GM19467 (cell line): ENCODE results near the gene EPB42.
"Not testable (repeated sequence)": the region's sequence is repeated elsewhere in the genome, so short reads cannot be mapped to it uniquely, and the experiment has no call there.

Source experiments
- ATAC-seq: cut with Tn5 transposase; IDR thresholded peaks from one replicate; pipeline ENCODE4 v1.9.1; 2021; ENCODE audit warnings: mild to moderate bottlenecking, moderate library complexity; ENCODE audit not compliant: unreplicated experiment

The EPB42 gene

DNA sequence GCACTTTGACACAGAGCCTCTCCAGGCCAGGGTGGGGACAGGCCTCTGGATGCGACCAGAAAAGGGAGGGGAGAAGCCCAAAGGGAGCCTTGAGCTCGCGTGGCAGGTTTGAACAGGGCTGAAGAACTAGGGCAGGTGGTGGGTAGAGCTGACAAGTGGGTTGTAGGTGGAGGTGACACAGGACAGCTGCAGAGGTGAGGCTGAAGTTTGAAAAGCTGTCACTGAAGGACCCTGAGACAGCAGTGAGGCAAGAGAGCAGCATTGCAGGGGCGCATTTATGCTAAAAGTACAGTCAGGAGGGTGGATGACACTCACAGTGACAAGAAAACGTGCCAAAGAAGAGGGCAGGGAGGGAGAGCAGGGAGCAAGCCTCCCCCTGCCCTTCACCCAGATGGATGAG lies 21.8 kb upstream of the EPB42 start:
- ATAC-seq = no peak

GRCh38 chr15:43241100-43241499 lies 20.3 kb upstream of the EPB42 start:
- no peak for ATAC-seq

DNA sequence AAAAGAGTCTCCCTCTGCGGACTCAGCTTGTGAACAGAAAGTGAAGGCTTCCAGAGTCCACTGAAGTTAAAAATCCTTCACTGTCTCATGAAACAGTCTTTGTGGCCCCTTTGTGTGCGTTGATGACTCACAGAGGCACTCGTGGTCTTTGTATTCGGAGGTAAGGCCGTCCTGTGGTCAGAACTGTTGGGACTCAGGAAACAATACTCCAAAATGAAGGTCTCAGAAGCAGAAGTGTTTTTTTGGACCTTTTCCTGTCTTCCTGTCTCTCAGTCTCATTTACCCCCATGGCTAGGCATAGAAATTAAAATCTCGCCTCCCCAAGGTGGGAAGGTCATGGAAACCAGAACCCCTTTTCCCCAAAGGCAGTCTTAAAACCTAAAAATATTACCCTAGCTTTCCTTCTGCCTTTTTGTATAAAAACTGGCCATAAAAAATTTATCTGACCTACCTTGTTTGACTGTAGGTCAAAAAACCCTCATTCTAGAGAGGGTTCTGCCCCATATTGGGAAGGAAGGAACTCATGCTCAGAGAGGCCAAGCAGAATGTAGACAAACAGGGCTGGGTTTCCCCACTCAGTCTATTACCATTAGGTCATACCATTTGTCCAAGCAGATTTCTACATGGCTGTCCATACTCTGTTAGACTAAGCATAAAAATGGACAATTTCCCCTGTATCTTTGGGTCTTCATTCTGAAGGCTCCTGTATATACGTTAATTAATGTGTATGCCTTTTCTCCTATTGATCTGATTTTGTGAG lies 19.1 kb upstream of the EPB42 start:
- no peak for ATAC-seq

GRCh38 chr15:43238671-43239131 lies 17.9 kb upstream of the EPB42 start:
- ATAC-seq = no peak

- ATAC-seq = no peak
Measured at GRCh38 chr15:43237842-43238470, 17.1 kb upstream of the EPB42 start.

DNA sequence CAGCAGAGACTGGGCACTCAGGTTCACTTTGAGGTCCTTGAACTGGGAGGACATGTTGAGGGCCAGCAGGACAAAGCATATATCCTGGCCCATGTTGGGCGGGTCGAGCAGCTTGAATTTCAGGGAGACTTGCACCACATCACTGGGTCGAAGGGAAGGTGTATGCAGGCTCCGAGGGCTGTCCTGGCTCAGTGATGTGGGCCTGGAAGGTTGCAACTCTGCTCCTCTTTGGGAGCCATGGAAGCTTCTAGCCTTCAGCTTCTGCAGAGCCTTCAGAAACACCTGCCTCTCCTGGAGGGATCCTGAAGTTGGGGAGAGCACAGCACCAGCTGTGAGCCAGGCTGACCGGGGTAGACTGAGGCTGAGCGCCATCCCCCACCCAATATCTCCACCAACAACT lies 14.7 kb upstream of the EPB42 start:
- ATAC-seq = no peak

DNA sequence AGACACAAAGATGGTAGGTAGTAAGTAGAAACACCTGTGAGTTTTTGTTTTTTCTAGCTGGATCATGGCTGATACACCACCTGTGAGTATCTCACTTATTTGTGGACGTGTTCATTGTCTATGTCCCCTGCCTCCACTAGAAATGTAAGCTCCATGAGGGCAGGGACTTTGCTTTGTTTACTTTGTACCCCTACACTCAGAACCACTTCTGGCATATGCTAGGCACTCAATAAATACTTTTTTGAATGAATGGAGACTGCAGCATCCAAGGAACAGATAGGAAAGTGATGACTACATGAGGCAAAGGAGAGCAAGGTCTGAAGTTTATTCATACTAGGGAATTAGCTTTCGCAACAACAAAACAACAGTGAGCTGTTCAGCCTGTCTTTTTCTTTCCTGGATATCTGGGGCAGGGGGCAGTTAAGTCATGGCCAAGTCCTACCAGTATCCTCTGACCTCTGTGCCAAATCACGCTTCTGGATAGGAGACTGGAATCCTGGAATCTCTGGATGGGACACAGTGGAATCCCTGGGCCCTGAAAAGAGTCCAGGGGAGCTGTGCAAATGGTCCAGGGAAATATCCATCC lies 11.6 kb upstream of the EPB42 start:
- ATAC-seq = no peak

DNA sequence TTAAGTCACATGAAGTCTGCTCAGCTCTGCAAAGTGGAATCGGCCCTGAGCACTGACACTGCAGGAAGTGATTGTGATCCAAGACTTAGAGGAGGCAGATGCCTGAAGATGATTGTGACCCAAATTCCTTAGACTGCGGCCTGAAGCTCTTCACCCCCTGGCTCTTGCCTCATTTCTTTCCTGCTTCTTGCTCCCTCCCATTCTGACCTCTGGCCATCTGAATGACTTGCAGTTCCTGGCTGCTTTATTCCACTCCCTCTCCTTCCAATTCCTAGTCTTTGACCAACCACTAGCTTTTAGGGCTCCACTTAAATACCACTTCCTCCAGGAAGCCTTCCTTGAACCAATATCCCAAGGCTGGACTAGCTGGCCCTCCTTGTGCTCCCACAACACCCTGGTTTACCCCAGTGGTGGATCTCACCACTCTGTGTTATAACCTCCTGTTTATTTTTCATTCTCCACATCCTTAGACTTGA lies 9.9 kb upstream of the EPB42 start:
- no peak for ATAC-seq

GRCh38 chr15:43229977-43230376 lies 9.2 kb upstream of the EPB42 start:
- no peak for ATAC-seq

DNA sequence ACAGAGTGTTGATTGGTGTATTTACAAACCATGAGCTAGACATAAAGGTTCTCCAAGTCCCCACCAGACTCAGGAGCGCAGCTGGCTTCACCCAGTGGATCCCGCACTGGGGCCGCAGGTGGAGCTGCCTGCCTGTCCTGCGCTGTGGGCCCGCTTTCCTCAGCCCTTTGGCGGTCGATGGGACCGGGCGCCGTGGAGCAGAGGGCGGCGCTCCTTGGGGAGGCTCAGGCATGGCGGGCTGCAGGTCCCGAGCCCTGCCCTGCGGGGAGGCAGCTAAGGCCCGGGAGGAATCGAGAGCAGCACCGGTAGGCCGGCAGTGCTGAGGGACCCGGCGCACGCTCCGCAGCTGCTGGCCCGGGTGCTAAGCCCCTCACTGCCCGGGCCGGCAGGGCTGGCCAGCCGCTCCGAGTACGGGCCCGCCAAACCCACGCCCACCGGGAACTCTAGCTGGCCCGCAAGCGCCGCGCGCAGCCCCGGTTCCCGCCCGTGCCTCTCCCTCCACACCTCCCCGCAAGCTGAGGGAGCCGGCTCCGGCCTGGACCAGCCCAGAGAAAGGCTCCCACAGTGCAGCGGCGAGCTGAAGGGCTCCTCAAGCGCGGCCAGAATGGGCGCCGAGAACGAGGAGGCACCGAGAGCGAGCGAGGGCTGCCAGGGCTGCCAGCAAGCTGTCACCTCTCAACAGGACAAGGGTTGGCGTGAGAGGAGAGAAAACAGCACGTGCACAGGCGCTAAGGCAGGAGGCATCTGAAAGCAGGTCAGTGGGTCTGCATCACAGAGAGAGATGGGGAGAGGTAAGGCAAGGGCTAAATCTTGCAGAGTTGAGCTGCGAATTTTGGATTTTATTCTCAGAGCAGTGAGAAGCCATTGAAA lies 5.9 kb upstream of the EPB42 start:
- no peak for ATAC-seq

DNA sequence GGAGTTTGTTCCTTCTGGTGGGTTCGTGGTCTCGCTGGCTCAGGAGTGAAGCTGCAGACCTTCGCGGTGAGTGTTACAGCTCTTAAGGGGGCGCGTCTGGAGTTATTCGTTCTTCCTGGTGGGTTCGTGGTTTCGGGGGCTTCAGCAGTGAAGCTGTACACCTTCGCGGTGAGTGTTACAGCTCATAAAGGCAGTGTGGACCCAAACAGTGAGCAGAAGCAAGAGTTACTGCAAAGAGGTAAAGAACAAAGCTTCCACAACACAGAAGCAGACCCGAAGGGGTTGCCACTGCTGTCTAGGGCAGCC lies 5.1 kb upstream of the EPB42 start:
- ATAC-seq = not testable (repeated sequence)

DNA sequence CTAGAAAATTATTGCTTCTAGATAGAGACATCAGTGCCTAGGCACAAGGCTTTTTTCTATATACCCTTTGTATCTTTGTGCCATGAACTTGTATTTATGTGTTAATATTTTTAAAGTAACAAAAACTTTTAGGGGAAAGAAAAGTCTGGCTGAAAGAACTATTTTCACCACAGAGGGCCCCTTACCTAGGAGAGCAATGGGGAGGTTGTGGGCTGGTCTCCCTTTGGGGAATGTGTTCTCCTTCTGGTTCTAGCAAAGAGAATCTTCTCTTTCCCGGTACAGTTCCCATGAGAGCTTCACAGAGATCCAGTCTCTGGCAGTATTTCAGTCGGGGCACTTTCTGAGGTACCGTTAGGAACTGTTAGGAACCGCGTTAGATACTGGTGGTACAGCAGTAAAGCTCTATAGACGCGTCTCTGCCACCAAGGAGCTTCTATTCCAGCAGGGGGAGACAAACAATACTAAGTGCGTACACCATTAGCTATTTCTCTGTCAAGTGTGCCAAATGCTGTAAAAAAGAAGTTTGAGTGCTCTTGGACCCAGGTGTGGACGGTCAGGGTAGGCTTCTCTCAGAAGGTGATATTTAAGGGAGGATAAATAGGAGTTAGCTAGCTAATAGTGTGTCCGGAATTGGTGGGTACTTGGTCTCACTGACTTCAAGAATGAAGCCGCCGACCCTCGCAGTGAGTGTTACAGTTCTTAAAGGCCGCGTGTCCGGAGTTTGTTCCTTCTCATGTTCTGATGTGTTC lies 4.6 kb upstream of the EPB42 start:
- ATAC-seq = no peak

DNA sequence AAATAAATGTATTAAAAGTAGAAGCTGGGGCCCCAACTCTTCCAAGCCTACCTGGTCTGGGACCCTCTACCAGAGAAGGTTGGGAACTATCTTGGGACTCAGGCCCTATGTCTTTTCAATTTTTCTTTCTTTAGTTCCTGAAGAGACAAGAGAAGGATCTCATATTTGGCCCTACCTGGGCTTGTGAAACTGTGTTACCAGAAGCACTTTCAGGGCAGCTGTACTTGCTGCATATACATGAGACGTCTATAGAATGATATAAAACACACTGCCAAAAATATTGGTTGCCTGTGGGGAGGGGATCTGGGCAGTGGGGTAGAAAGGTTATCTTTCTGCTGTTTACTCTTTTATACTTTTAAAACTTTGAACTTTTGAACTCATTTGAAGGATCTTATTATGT lies 604 bp upstream of the EPB42 start:
- no peak for ATAC-seq

DNA sequence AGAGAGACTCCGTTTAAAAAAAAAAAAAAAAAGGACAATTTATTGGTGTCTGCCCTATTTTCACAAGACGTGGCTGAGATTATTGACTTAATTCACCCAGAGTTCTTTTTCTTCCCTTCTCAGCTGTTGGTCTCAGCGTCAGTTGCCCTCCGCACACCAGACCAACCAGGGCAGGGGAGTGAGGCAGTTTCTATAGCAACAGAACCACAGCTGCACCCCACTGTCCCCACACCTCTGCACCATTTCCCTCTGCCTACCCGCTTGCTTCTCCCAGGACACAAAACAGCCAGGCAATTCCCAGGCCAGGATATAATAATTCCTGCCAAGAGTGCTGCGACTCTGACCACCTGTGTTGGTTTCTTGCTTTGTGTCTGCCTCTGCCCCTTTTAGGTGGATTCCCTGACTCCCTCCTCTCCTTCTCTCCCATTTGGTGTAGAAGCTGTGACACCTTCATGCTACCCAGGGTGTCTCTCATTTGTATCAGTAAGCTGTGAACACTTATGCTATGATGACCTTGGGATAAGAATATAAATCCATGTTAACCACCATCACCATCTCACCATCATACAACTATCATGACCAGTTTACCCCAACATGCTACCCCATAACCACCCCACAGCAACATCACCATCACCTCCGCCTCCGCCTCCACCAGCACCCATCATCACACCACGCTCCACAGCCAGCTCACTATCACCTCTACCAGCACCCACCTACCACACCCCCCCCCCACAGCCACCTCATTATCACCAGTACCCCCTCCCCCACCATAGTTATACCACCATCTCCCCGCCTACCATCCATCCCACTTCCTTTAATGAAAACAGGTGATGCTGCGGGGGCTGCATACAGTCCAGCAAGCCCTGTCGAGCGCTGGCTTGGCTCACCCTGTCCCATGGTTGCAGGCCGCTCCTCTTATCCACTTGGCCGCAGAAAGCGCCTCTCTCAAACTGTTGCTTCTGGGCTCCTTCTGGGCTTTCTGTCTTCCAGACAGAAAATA lies 589 bp downstream of the EPB42 start:
- no peak for ATAC-seq

DNA sequence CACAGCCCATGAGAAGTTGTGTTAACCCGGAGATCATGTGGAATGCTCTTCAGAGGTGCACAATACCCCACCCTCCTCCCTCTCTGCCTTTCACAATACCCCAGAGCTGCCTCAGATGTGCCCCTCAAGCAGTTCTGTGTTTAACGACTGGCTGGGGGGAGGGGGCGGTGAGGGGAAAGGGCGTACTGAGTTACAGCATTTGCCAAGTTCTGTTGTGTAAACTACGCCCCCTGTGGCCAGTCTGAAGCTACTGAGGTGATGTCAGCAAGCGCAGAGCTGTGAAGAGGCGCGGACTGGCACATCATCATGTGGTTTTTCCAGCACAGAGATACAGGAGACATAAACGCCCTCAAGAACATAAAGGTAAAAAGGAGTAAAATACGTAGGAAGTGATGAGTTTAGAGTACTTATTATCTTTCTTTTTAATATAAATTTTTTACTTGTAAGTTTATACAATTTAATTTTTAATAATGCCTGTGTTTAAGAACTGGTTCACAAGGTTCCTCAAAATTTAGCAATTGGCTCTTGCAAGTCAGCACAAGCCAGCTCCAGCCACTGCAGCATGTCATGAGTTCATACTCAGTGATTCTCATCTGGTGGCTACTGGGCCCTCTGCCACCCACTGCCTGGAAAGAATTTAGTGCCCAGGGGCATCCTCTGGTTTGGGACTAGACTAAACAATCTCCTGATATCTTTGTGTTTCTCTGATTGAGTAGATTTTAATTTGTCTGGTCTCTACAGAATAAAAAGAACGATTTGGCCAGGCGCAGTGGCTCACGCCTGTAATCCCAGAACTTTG lies 1.7 kb downstream of the EPB42 start:
- no peak for ATAC-seq

- ATAC-seq = no peak
Measured at GRCh38 chr15:43215961-43216360, 4.9 kb downstream of the EPB42 start.

- ATAC-seq = no peak
Measured at GRCh38 chr15:43214592-43215295, 6.1 kb downstream of the EPB42 start.

GRCh38 chr15:43214169-43214568 lies 6.6 kb downstream of the EPB42 start:
- ATAC-seq = no peak
